Right lobe of liver (tissue), 6 donors: ENCODE data around the gene SIPA1. TPM values are rescaled to one million over a fixed set of nuclear protein-coding genes. Genes with fewer than 3 reads are reported as not detected.

ENCODE experiments used
- ATAC-seq, 4 donors: fragments of 200-7000 bp; cut with Tn5 transposase; one replicate each; pipeline ENCODE4 v1.9.1; 2020; ENCODE audit warnings: mild to moderate bottlenecking in 4 of 4, moderate library complexity in 4 of 4
- DNase-seq, 3 donors: peaks; one replicate each; pipeline ENCODE4 v3.0.0-alpha.2; 2020
- H3K27ac ChIP-seq, 3 donors: fragments of 200-600 bp; one replicate each; pipeline ENCODE4 v1.8.0; 2022
- H3K27me3 ChIP-seq, 2 donors: fragments of 200-600 bp; one replicate each; pipeline ENCODE4 v1.8.0; 2022
- H3K36me3 ChIP-seq, 4 donors: fragments of 200-600 bp; sonication (generic) in 1 of 4; one replicate each; pipeline versions ENCODE4 v1.5.1 to v1.8.0; 2017 to 2022; ENCODE audit warnings: control low read depth in 1 of 4
- H3K4me1 ChIP-seq, 4 donors: fragments of 200-600 bp; sonication (generic) in 1 of 4; one replicate each; pipeline versions ENCODE4 v1.5.1 to v1.8.0; 2017 to 2022; ENCODE audit warnings: control low read depth in 1 of 4
- H3K4me3 ChIP-seq, 3 donors: fragments of 200-600 bp; one replicate each; pipeline ENCODE4 v1.8.0; 2022
- H3K9me3 ChIP-seq, 4 donors: fragments of 200-600 bp; sonication (generic) in 1 of 4; one replicate each; pipeline versions ENCODE4 v1.5.1 to v1.8.0; 2017 to 2022; ENCODE audit warnings: control low read depth in 1 of 4
- POLR2A ChIP-seq: fragments of 450-650 bp; IDR thresholded peaks from one replicate; pipeline ENCODE4 v1.6.1; 2017; ENCODE audit warnings: antibody characterized with exemption, mild to moderate bottlenecking
- WGBS: methylation state at CpG from one replicate; pipeline ENCODE4 v1.1.6; 2018; ENCODE audit warnings: low coverage, low lambda C conversion rate; ENCODE audit not compliant: insufficient coverage; ENCODE audit errors: missing lambda C conversion rate; 5-methylcytosine and 5-hydroxymethylcytosine counted together
- intact Hi-C, 2 donors: fragments of 100-400 bp; cut with DNase I; formaldehyde crosslinking; loops; one replicate each; pipeline versions ENCODE4 v1.11.2 to v1.14.1; 2022
- total RNA-seq, 6 experiments: library from RNA; depleted of rRNA in 2 of 6; stranded (reverse); fragments of >200 nt in 2 of 6; fragmentation: NEBNext Ultra II Directional in 3 of 6; extraction: Animal tissue kit (Norgen Biotek cat#: 25700) in 3 of 6; gene quantifications; one replicate each; pipeline versions ENCODE4 v1.1.0 to v1.2.4, GENCODE V29; 2016 to 2023
- TF ChIP-seq, protein P1 (sequence below), 4 donors: fragments of 200-600 bp in 3 of 4; fragments of 450-650 bp in 1 of 4; IDR thresholded peaks; one replicate each; pipeline versions ENCODE4 v1.5.1 to v1.8.0; 2016 to 2022; ENCODE audit warnings: antibody characterized with exemption in 4 of 4, mild to moderate bottlenecking in 2 of 4
- donor health status: DM: no; HTN: yes; CAD: no.
- donor health status: DM: no; HTN: no; CAD: no.
- donor health status: DM: no; HTN: no; CAD: no.
- donor health status: DM: no; HTN: yes; CAD: no.
- donor health status: DM: no; HTN: yes; CAD: no.

Gene SIPA1
- total RNA-seq, 6 experiments from 2014 or later = 21.1 to 34.1 (median 25.3) TPM

DNA sequence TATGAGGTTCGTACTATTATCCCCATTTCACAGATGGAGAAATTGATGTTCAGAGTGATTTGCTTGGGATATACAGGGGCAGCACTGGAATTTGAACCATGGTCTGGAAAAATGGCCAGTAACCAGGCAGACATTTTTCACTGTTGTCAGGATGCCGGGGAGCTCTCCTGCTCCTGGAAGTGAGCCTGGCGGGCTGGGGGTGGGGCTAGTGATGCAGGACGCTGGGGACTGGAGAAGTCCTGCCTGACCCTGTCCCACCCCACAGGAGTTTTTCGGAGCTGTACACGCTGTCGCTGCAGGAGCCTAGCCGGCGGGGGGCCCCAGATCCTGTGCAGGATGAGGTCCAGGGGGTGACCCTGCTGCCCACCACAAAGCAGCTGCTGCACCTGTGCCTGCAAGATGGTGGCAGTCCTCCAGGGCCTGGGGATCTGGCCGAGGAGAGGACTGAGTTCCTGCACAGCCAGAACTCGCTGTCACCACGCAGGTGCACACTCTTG, 11.1 kb downstream of the SIPA1 start:
- H3K27ac ChIP-seq = no peak overlapping the region
- peaks cover 0 to 45% (median 15%) of the 10 kb centered on the region in 4 donors for H3K4me1 ChIP-seq
- H3K4me3 ChIP-seq = no peak overlapping the region
- H3K36me3 ChIP-seq = peaks cover 0 to 3% (median 0%) of the 10 kb centered on the region in 4 donors
- no peaks in the 10 kb centered on the region for H3K9me3 ChIP-seq
- TF ChIP-seq POLR2A = no peak
- H3K27me3 ChIP-seq = no peaks in the 10 kb centered on the region
- 56% methylated on average over 6 of the region's 12 CpGs for whole genome bisulfite sequencing
- intact Hi-C loops = no loop called here
- ATAC-seq (peak in 1 of 4 donors; percentile 1), DNase-seq (peak in 2 of 3 donors; percentile 75 to 80)

DNA sequence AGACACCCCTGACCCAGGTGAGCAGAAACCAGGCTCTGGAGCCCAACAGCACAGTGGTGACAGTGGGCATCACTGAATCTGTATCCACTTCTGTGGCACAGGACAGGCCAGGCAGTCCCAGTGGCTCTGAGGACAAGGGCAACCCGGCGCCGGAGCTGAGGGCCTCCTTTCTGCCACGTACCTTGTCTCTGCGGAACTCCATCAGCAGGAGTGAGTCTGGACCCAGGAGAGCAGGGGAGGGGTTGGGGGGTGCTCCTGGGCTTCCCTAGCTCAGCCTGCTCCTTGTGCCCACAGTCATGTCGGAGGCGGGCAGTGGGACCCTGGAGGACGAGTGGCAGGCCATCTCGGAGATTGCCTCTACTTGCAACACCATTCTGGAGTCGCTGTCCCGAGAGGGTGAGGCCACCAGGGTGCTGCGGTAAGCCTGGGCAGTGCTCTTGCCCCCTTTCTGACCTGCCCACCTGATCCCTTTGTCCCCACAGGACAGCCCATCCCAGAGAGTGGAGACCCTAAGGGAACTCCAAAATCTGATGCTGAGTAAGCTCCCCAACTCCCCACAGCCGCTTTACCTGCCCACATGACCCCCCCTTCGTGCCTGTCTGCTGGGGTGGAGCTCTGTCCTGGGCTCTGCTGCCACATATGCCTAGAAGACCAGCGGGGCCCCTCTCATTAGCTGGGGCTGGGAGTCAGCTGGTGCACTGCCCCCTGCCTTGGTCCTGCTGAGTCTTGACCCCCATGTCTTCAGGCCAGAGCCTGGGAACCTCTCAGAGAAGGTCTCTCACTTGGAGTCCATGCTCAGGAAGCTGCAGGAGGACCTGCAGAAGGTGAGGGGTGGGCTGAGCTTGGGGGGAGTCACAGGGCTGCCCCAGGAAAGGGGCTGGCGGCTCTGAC, 12.0 kb downstream of the SIPA1 start:
- WGBS = 61% methylated on average over 4 of the region's 16 CpGs
- DNase-seq (peak in 1 of 3 donors; percentile 45), ATAC-seq (no peak)
- peaks cover 0 to 6% (median 3%) of the 10 kb centered on the region in 4 donors for H3K36me3 ChIP-seq
- TF ChIP-seq POLR2A = no peak
- TF ChIP-seq, protein P1, sequence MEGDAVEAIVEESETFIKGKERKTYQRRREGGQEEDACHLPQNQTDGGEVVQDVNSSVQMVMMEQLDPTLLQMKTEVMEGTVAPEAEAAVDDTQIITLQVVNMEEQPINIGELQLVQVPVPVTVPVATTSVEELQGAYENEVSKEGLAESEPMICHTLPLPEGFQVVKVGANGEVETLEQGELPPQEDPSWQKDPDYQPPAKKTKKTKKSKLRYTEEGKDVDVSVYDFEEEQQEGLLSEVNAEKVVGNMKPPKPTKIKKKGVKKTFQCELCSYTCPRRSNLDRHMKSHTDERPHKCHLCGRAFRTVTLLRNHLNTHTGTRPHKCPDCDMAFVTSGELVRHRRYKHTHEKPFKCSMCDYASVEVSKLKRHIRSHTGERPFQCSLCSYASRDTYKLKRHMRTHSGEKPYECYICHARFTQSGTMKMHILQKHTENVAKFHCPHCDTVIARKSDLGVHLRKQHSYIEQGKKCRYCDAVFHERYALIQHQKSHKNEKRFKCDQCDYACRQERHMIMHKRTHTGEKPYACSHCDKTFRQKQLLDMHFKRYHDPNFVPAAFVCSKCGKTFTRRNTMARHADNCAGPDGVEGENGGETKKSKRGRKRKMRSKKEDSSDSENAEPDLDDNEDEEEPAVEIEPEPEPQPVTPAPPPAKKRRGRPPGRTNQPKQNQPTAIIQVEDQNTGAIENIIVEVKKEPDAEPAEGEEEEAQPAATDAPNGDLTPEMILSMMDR (IDR thresholded peaks at IDR 0.05) = no peak
- peaks cover 0 to 51% (median 17%) of the 10 kb centered on the region in 4 donors for H3K4me1 ChIP-seq
- intact Hi-C loops = no loop called here
- H3K4me3 ChIP-seq = no peak overlapping the region
- no peak overlapping the region for H3K27ac ChIP-seq
- no peaks in the 10 kb centered on the region for H3K27me3 ChIP-seq
- H3K9me3 ChIP-seq = no peaks in the 10 kb centered on the region

DNA sequence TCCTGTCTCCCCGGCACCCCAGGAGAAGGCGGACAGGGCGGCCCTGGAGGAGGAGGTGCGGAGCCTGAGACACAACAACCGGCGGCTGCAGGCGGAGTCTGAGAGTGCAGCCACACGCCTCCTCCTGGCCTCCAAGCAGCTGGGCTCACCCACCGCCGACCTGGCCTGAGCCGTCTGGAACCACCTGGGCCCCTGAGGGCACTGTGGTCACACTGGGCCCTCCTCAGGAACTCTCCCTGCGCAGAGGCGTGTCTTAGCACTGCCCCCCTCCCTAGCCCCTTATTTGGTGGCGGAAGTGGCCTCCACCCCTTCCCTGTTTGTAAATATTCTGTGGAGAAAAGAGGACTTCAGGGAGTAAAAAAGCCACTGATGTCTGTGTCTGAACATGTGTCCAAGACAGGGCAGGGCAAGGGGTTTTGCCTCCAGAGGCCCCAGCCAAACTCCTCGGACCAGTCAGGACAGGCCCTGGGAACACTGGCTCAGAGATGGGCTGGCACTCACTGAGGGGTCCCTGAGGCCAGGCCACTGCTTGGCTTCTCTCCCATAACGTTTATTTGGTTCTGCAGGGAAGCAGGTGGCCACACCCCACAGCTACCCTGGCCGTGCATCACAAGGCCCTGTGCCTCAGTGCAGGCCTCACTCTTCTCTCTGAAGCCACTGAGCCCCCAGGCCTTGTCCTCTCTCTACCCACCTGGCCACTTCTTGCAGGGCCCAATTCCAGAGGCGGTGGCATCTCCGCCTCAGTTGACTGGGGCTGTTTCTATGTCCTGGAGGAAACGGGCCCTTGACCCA, 12.8 kb downstream of the SIPA1 start:
- DNase-seq (peak in 1 of 3 donors; percentile 51), ATAC-seq (no peak)
- no peak for TF ChIP-seq POLR2A
- TF ChIP-seq, protein P1 (IDR thresholded peaks at IDR 0.05) = no peak
- no peaks in the 10 kb centered on the region for H3K27me3 ChIP-seq
- H3K36me3 ChIP-seq = peaks cover 0 to 14% (median 7%) of the 10 kb centered on the region in 4 donors
- WGBS = 63% methylated on average over 3 of the region's 20 CpGs
- H3K9me3 ChIP-seq = no peaks in the 10 kb centered on the region
- peaks cover 0 to 51% (median 17%) of the 10 kb centered on the region in 4 donors for H3K4me1 ChIP-seq
- H3K27ac ChIP-seq = peak overlapping the region in 2 of 3 donors; percentile 94 to 97
- intact Hi-C loops = no loop called here
- no peak overlapping the region for H3K4me3 ChIP-seq

DNA sequence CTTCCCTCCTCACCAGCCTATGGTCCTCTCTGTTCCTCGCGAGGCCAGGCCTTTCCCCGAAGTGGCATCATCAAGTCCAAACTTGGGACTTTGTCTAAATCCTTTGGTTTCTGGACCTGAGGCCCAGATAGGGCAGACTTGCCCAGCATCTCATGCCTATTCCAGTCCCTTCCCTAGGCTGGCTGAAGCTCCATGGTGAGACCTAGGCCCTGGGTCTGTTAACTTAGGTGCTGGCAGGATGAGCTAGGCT, 13.4 kb downstream of the SIPA1 start:
- no peak for DNase-seq
- TF ChIP-seq, protein P1 (IDR thresholded peaks at IDR 0.05) = no peak
- TF ChIP-seq POLR2A = no peak
- Histone ChIP-seq H3K9me3 (no peaks in the 10 kb centered on the region), H3K36me3 (peaks cover 0 to 19% (median 9%) of the 10 kb centered on the region in 4 donors), H3K27ac (peak overlapping the region in 2 of 3 donors; percentile 94 to 97), H3K4me1 (peaks cover 0 to 51% (median 17%) of the 10 kb centered on the region in 4 donors), H3K4me3 (no peak overlapping the region), H3K27me3 (no peaks in the 10 kb centered on the region)
- WGBS = 77% methylated on average over 3 of the region's 3 CpGs
- no peak for ATAC-seq
- intact Hi-C loops = no loop called here
